ENCODE results near the gene ZG16B.
A peak's percentile ranks its signal among the peaks of the same experiment; 100 is the strongest.

The ZG16B gene

GRCh38 chr16:2815299-2815771 is 14.8 kb upstream of the ZG16B start:
- Mint-ChIP-seq H3K36me3 (ENCODE audit: low read depth) (no peaks in the 10 kb centered on the region), H3K27me3 (peaks cover 13% of the 10 kb centered on the region), H3K4me1 (ENCODE audit: low read depth) (peaks cover 47% of the 10 kb centered on the region), H3K4me3 (no peak overlapping the region), H3K27ac (peak overlapping the region; percentile 31), H3K9me3 (no peaks in the 10 kb centered on the region)
- intact Hi-C loops (cut with micrococcal nuclease) = loop anchor here (5.0 kb wide), 1 partner anchor 38 kb away; the partner anchor contains the start of gene ELOB

GRCh38 chr16:2816751-2817339 is 13.3 kb upstream of the ZG16B start, which contains the start of gene PRSS21:
TSS of gene PRSS21 (plus strand) at chr16:2817237. CDS start at chr16:2817269, 32 bp downstream.
- Mint-ChIP-seq H3K27me3 (peaks cover 7% of the 10 kb centered on the region), H3K27ac (peak within 1 kb of the TSS; percentile 76), H3K4me3 (peak within 1 kb of the TSS; percentile 63), H3K9me3 (no peaks in the 10 kb centered on the region), H3K36me3 (ENCODE audit: low read depth) (no peaks in the 10 kb centered on the region), H3K4me1 (ENCODE audit: low read depth) (peaks cover 40% of the 10 kb centered on the region)
- intact Hi-C loops (cut with micrococcal nuclease) = loop anchor here (5.0 kb wide), 1 partner anchor 40 kb away; the partner anchor contains the start of gene ELOB

GRCh38 chr16:2817340-2818271 is 12.5 kb upstream of the ZG16B start:
- H3K9me3 Mint-ChIP-seq = no peaks in the 10 kb centered on the region
- peak overlapping the region; percentile 63 for H3K4me3 Mint-ChIP-seq
- H3K27ac Mint-ChIP-seq = peak overlapping the region; percentile 76
- intact Hi-C loops (cut with micrococcal nuclease) = loop anchor here (5.0 kb wide), 1 partner anchor 40 kb away; the partner anchor contains the start of gene ELOB
- no peaks in the 10 kb centered on the region for H3K36me3 Mint-ChIP-seq (ENCODE audit: low read depth)
- peaks cover 37% of the 10 kb centered on the region for H3K4me1 Mint-ChIP-seq (ENCODE audit: low read depth)
- H3K27me3 Mint-ChIP-seq = peaks cover 9% of the 10 kb centered on the region

DNA sequence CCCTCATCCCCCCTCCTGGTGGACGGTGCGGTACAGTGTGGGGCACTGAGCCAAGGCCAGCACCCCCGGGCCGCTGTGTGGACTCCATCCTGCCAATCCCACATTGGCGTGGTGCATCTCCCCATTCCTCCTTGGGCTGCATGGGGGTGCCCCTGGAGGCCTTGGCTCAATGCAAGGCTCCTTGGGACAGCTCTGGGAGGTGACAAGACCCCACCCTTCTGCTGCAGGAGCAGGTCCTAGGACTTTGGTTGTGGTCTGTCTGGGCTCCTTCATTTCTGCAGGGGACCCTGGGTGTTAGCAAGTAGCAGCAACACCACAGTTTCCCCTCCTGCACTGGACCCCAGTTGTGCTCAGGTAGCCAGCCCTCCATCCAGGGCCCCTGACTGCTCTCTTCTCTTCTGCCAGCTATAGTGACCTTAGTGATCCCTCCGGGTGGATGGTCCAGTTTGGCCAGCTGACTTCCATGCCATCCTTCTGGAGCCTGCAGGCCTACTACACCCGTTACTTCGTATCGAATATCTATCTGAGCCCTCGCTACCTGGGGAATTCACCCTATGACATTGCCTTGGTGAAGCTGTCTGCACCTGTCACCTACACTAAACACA is 11.7 kb upstream of the ZG16B start:
- peaks cover 44% of the 10 kb centered on the region for H3K4me1 Mint-ChIP-seq (ENCODE audit: low read depth)
- intact Hi-C loops (cut with micrococcal nuclease) = loop anchor here (5.0 kb wide), 1 partner anchor 41 kb away; the partner anchor contains the start of gene ELOB
- H3K36me3 Mint-ChIP-seq (ENCODE audit: low read depth) = no peaks in the 10 kb centered on the region
- peaks cover 9% of the 10 kb centered on the region for H3K27me3 Mint-ChIP-seq
- H3K9me3 Mint-ChIP-seq = no peaks in the 10 kb centered on the region
- peak overlapping the region; percentile 76 for H3K27ac Mint-ChIP-seq
- peak overlapping the region; percentile 50 for H3K4me3 Mint-ChIP-seq

DNA sequence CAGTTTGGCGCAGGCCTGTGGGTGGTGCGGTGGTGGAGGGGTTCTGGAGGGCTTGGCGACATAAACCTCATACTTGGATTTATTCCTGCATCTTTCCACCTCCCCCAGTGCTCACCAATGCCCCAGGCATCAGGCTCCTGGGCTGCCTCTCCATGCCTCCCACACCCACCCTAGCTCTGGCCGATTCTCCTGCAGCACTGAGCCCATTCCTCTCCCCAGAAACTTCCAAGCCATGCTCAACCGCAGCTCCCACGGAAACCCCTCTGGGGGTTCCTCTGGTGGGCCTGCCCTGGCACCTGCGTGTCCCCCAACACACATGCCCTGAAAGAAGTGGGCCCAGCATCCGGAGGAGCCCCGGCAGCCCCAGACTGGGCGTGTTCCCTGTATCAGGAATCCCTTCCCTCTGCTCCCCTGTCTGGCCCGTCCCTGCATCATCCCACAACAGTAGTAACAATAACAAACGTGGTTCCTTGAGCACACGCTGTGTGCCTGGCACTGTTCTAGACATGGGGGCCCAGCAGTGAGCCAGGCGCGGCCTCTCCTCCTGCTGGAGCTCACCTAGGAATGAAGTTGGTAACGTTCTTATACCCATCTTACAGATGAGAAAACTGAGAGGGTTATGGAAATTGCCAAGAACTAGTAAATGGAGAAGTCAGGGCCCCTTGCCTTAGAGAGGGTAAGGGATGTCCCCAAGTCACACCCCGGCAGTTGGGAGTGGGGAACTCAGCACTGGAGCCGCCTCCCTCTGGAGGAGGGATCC is 10.7 kb upstream of the ZG16B start:
- no peaks in the 10 kb centered on the region for H3K9me3 Mint-ChIP-seq
- H3K4me3 Mint-ChIP-seq = no peak overlapping the region
- H3K4me1 Mint-ChIP-seq (ENCODE audit: low read depth) = peaks cover 44% of the 10 kb centered on the region
- H3K27me3 Mint-ChIP-seq = peaks cover 9% of the 10 kb centered on the region
- H3K36me3 Mint-ChIP-seq (ENCODE audit: low read depth) = no peaks in the 10 kb centered on the region
- H3K27ac Mint-ChIP-seq = no peak overlapping the region
- intact Hi-C loops (cut with micrococcal nuclease) = loop anchor here (5.0 kb wide), 1 partner anchor 42 kb away; the partner anchor contains the start of gene ELOB

- intact Hi-C loops (cut with micrococcal nuclease) = loop anchor here (5.0 kb wide), 1 partner anchor 43 kb away; the partner anchor contains the start of gene ELOB
- Mint-ChIP-seq H3K36me3 (ENCODE audit: low read depth) (no peaks in the 10 kb centered on the region), H3K27me3 (peaks cover 7% of the 10 kb centered on the region), H3K4me1 (ENCODE audit: low read depth) (peaks cover 44% of the 10 kb centered on the region), H3K27ac (no peak overlapping the region), H3K4me3 (no peak overlapping the region), H3K9me3 (no peaks in the 10 kb centered on the region)
These were observed 9.9 kb upstream of the ZG16B start for GRCh38 chr16:2819939-2820835.

- H3K36me3 Mint-ChIP-seq (ENCODE audit: low read depth) = no peaks in the 10 kb centered on the region
- peaks cover 10% of the 10 kb centered on the region for H3K27me3 Mint-ChIP-seq
- H3K27ac Mint-ChIP-seq = peak overlapping the region; percentile 22
- intact Hi-C loops (cut with micrococcal nuclease) = no loop called here
- no peaks in the 10 kb centered on the region for H3K9me3 Mint-ChIP-seq
- H3K4me3 Mint-ChIP-seq = no peak overlapping the region
- H3K4me1 Mint-ChIP-seq (ENCODE audit: low read depth) = peaks cover 36% of the 10 kb centered on the region
These were observed 9.1 kb upstream of the ZG16B start for GRCh38 chr16:2820836-2821486.

- H3K27me3 Mint-ChIP-seq = peaks cover 13% of the 10 kb centered on the region
- no peaks in the 10 kb centered on the region for H3K9me3 Mint-ChIP-seq
- peak overlapping the region; percentile 22 for H3K27ac Mint-ChIP-seq
- no peaks in the 10 kb centered on the region for H3K36me3 Mint-ChIP-seq (ENCODE audit: low read depth)
- intact Hi-C loops (cut with micrococcal nuclease) = no loop called here
- peaks cover 29% of the 10 kb centered on the region for H3K4me1 Mint-ChIP-seq (ENCODE audit: low read depth)
- H3K4me3 Mint-ChIP-seq = no peak overlapping the region
These were observed 8.5 kb upstream of the ZG16B start for GRCh38 chr16:2821487-2822157.

DNA sequence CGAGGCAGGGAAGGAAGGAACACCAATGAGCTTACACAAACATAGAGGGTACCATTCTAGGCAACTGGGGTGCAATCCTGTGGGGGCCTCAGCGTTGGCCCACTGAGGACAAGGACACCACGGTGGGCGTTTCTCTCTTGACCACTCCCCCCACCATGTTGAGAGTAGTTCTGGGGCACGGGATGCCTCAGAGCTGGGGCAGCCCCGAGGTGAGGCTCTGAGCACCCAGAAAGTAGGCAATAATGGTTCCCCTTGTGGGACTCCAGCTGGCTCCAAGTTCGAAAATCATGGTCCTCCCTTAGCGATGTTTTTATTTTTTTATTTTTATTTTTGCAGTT is 8.0 kb upstream of the ZG16B start:
- intact Hi-C loops (cut with micrococcal nuclease) = no loop called here
- H3K27me3 Mint-ChIP-seq = peaks cover 13% of the 10 kb centered on the region
- H3K4me3 Mint-ChIP-seq = no peak overlapping the region
- H3K36me3 Mint-ChIP-seq (ENCODE audit: low read depth) = no peaks in the 10 kb centered on the region
- peaks cover 27% of the 10 kb centered on the region for H3K4me1 Mint-ChIP-seq (ENCODE audit: low read depth)
- peak overlapping the region; percentile 22 for H3K27ac Mint-ChIP-seq
- no peaks in the 10 kb centered on the region for H3K9me3 Mint-ChIP-seq

GRCh38 chr16:2822496-2822895 is 7.6 kb upstream of the ZG16B start:
- H3K36me3 Mint-ChIP-seq (ENCODE audit: low read depth) = no peaks in the 10 kb centered on the region
- intact Hi-C loops (cut with micrococcal nuclease) = no loop called here

DNA sequence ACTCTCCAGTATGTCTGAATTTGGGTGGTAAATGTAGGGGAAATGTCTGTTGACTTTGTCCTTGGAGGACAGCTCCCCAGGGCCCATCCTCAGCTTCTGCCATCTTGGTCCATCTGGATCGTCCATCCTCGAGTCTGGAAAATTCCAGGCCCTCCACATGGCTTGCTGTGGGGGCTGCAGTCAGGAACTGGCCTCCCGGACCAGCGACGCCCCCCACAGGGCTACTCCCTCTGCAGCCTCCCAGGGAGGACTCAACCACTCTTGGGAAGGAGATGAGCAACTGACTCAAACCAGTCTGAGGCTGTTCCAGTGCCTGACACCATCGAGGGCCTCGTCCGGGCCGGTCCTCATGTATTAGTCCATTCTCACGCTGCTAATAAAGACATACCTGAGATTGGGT is 5.5 kb upstream of the ZG16B start:
- peaks cover 9% of the 10 kb centered on the region for H3K4me1 Mint-ChIP-seq (ENCODE audit: low read depth)
- peaks cover 11% of the 10 kb centered on the region for H3K27me3 Mint-ChIP-seq
- no peaks in the 10 kb centered on the region for H3K36me3 Mint-ChIP-seq (ENCODE audit: low read depth)
- H3K27ac Mint-ChIP-seq = no peak overlapping the region
- no peak overlapping the region for H3K4me3 Mint-ChIP-seq
- H3K9me3 Mint-ChIP-seq = no peaks in the 10 kb centered on the region
- intact Hi-C loops (cut with micrococcal nuclease) = no loop called here

More at GRCh38 chr16:2822496-2822895, 7.6 kb upstream of the ZG16B start:
- no peaks in the 10 kb centered on the region for H3K9me3 Mint-ChIP-seq
- no peak overlapping the region for H3K4me3 Mint-ChIP-seq
- H3K27ac Mint-ChIP-seq = no peak overlapping the region
- peaks cover 13% of the 10 kb centered on the region for H3K27me3 Mint-ChIP-seq
- H3K4me1 Mint-ChIP-seq (ENCODE audit: low read depth) = peaks cover 25% of the 10 kb centered on the region

Data from dendritic cell treated with granulocyte-macrophage colony-stimulating factor and Interleukin-4, amounts not matched to agents 40 ng/mL and 50 ng/mL, for 4 days (primary cell).